GM21360 (cell line): ENCODE results near the gene ADGRE1.

Experiments
- ATAC-seq: cut with Tn5 transposase; IDR thresholded peaks from one replicate; pipeline ENCODE4 v1.9.1; 2021; ENCODE audit warnings: mild to moderate bottlenecking, moderate library complexity; ENCODE audit not compliant: unreplicated experiment

Gene ADGRE1

GRCh38 chr19:6947745-6948144, 60.4 kb downstream of the ADGRE1 start:
- ATAC-seq: no peak

- ATAC-seq: no peak
Observed at GRCh38 chr19:6948884-6949283, 61.5 kb downstream of the ADGRE1 start.

GRCh38 chr19:6952956-6953355, 65.6 kb downstream of the ADGRE1 start:
- no peak for ATAC-seq

- ATAC-seq: no peak
Observed at GRCh38 chr19:6955082-6955481, 67.7 kb downstream of the ADGRE1 start.

- ATAC-seq: no peak
Observed at GRCh38 chr19:6956573-6956972, 69.2 kb downstream of the ADGRE1 start.

- no peak for ATAC-seq
Observed at GRCh38 chr19:6958791-6959190, 71.4 kb downstream of the ADGRE1 start.

- no peak for ATAC-seq
Observed at GRCh38 chr19:6963244-6963852, 76.0 kb downstream of the ADGRE1 start.

GRCh38 chr19:6963937-6964336, 76.6 kb downstream of the ADGRE1 start:
- ATAC-seq: no peak

GRCh38 chr19:6967967-6968366, 80.6 kb downstream of the ADGRE1 start:
- ATAC-seq: no peak

- no peak for ATAC-seq
Observed at GRCh38 chr19:6969490-6969889, 82.1 kb downstream of the ADGRE1 start.

GRCh38 chr19:6970021-6970420, 82.6 kb downstream of the ADGRE1 start:
- no peak for ATAC-seq

GRCh38 chr19:6970443-6970842, 83.1 kb downstream of the ADGRE1 start:
- no peak for ATAC-seq

- no peak for ATAC-seq
Observed at GRCh38 chr19:6971366-6971765, 84.0 kb downstream of the ADGRE1 start.

- ATAC-seq: no peak
Observed at GRCh38 chr19:6976197-6976596, 88.8 kb downstream of the ADGRE1 start.

- no peak for ATAC-seq
Observed at GRCh38 chr19:6979399-6979798, 92.0 kb downstream of the ADGRE1 start.

- ATAC-seq: no peak
Observed at GRCh38 chr19:6983448-6983847, 96.1 kb downstream of the ADGRE1 start.

- ATAC-seq: no peak
Observed at GRCh38 chr19:6987850-6988249, 100.5 kb downstream of the ADGRE1 start.

GRCh38 chr19:6988257-6988656, 100.9 kb downstream of the ADGRE1 start:
- no peak for ATAC-seq
